Thoracic aorta endothelial cell (primary cell): Measurements from ENCODE around the gene FAM20B. TPM values are rescaled to one million over a fixed set of nuclear protein-coding genes. Genes with fewer than 3 reads are reported as not detected.

ENCODE experiments used
- total RNA-seq: library from RNA; depleted of rRNA; stranded (reverse); fragments of >200 nt; gene quantifications from 2 replicates; pipeline ENCODE4 v1.2.3, GENCODE V29; 2012

The FAM20B gene
- 38.2 and 45.6 TPM in 2 replicates for total RNA-seq

GRCh38 chr1:179025125-179025974 lies at the start of gene FAM20B:
FAM20B (plus strand) TSS chr1:179025894; CDS start chr1:179043848, 17,954 bp downstream.

GRCh38 chr1:179081687-179082332 lies 56.1 kb downstream of the FAM20B start, which contains the start of gene TOR3A:
TOR3A (plus strand) TSS chr1:179082070; CDS start chr1:179082129, 59 bp downstream.

Other genes starting within 250 kb of the FAM20B start
- not detected in 2 replicates for gene ANGPTL1, start 154.8 kb upstream of the FAM20B start, total RNA-seq
- 34.7 and 35.1 TPM in 2 replicates for gene TOR3A, start 56.2 kb downstream of the FAM20B start, total RNA-seq
- 176 and 182 TPM in 2 replicates for gene ABL2, start 203.8 kb downstream of the FAM20B start, total RNA-seq